NCI-H524 (cell line): ENCODE results near the gene SCAMP2.
A peak's percentile ranks its signal among the peaks of the same experiment; 100 is the strongest.
"Not testable (repeated sequence)": the region's sequence is repeated elsewhere in the genome, so short reads cannot be mapped to it uniquely, and the experiment has no call there.

Source experiments
- DNase-seq, 2 experiments: peaks; one replicate each; lab custom pipeline; 2025; lab: John Stamatoyannopoulos, UW

Gene SCAMP2

GRCh38 chr15:74889883-74890664, 16.9 kb upstream of the SCAMP2 start, which contains the start of gene MPI:
Gene MPI, plus strand, starts transcription at chr15:74890042. Its CDS starts 32 bp downstream, at chr15:74890074.
- peak; percentile 78 to 90 for DNase-seq

DNA sequence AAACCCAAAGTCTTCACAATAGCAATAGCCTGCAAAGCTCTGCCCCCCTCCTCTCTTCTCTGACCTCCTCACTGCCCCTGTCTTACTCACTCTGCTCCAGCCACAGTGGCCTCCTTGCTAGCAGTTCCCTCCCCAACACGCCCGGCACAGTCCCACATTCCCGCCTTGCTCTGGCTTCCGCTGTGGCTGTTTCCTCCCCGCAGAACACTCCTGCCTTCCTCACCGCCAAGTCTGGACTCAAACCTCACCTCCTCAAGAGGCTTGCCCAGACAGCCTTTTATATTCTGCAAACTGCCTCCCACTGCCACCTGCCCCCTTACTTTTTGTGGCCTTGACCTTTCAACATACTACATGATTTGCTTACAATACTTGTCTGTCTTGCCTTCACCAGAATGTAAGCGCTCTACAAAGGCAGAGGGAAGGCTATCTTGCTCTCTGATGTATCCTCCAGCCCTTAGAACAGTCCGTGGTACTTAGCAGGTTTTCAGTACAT, 16.3 kb upstream of the SCAMP2 start:
- no peak for DNase-seq

DNA sequence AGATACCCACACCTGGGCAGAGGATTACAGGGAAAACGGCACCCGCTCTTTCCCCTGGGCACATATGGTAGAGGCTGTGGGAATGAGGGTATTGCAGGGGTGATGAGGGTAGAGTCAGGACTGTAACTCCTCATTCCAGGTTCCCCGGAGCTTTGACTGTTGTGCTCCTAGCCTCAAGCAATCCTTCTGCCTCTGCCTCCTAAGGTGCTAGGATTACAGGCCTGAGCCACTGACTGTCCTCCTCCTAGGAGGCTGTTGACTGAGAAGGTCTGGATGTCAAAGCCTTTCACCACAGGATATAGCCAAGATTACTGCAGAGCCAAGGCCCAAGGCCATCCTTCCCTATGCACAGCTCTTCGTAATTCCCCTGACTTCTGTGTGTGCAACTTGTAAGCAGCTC, 15.6 kb upstream of the SCAMP2 start:
- DNase-seq, result no peak

- not testable (repeated sequence) for DNase-seq
These were observed 14.5 kb upstream of the SCAMP2 start for GRCh38 chr15:74887537-74888193.

DNA sequence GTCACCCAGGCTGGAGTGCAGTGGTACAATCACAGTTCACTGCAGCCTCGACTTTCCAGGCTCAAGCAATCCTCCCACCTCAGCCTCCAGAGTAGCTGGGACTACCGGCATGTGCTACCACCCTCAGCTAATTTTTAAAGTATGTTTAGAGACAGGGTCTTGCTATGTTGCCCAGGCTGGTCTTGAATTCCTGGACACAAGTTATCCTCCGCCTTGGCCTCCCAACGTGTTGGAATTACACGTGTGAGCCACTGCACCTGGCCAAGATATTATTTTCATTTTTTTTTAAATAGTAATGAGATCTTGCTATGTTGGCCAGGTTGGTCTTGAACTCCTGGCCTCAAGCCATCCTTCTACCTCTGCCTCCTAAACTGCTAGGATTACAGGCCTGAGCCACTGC, 12.3 kb upstream of the SCAMP2 start:
- DNase-seq, result no peak

GRCh38 chr15:74884428-74885223, 11.5 kb upstream of the SCAMP2 start:
- no peak for DNase-seq

- no peak for DNase-seq
These were observed 9.4 kb upstream of the SCAMP2 start for GRCh38 chr15:74882528-74882927.

GRCh38 chr15:74878273-74878672, 5.1 kb upstream of the SCAMP2 start:
- no peak for DNase-seq

DNA sequence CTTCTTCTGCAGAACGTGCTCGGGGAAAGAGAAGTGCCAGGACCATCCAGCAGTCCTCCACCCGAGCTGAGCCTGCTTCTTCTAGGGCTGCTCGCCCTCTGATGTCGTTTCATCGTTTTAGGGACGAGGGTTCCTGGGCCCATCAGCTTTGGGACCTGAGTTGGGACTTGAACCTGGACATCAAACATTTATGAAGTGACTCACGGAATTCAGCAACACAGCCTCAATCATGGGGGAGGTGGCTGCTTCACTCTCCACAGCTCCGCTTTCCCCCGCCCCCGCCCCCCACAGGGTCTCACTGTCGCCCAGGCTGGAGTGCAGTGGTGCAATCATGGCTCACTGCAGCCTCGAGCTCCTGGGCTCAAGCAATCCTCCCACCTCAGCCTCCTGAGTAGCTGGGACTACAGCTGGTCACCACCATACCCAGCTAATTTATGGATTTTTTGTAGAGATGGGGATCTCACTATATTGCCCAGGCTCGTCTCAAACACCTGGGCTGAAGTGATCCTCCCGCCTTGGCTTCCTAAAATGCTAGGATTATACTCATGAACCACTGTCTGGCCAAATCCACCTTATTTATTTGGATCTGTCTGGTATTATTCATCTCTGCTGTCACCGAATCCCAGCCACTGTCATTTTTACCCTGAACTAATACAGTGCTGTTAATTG, 725 bp upstream of the SCAMP2 start:
- DNase-seq, result no peak

DNA sequence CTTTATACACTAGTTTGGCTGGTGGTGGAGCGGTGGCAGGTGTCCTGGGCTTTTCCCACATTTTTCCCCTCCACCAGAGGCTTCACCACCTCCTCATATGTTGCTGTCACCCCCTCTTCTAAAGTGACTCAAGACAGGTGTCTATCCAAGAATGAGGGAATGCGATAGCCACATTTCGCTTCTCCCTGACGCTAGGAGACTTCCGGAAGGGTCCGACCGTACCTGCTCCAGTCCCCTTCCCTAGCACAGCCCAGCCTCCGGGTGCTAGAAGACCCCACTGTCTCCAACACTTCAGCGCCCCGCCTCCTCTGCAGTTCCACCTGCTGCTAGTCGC, 496 bp downstream of the SCAMP2 start:
- DNase-seq, result no peak

- no peak for DNase-seq
These were observed 2.5 kb downstream of the SCAMP2 start for GRCh38 chr15:74870436-74871215.

DNA sequence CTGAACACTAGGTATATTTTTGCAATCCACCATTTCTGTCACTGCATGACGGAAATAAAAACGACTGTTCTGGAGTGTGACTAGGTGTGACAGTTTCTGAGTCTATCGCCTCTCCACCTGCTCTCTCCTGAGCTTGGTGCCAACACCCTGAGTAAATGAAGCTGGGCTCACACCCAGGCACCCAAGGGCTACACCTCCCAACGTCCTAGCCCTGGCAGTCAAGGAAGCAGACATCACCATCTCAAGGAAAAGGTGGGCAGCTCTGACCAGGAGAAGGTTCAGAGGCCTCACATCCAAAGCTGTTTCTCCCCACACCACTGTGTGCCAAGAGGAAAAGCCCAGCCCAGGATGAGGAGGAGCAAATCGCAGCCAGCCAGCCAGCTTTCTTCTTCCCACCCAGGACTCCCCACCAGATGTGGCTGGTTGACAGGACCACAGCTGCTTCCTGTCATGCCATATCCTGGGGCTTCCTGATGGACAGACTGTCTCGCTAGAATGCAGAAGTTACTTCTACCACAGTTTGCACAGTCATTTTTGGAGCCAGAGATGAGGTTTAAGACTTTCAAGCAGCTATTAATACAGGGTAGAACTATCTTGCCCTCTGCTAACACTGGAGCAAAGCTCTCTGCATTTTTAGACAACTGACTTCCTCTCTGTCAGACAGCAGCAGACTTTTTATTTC, 3.3 kb downstream of the SCAMP2 start:
- DNase-seq, result no peak

DNA sequence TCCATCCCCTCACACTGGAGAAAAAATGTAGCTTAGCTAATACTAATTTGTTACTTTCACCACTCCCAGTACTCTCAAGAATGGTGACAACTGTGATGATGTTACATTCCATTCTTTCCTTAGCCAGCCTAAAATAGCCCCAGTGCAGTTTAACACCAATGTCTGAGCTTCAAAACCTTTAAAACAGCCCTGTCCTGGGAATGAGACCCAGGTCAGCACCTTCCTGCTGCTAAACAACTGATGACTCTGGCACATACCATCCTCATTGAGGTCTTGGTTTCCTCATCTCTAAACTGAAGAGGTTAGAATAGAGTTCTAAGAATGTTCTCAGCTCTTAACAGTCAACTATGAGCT, 3.8 kb downstream of the SCAMP2 start:
- DNase-seq, result no peak

- DNase-seq, result no peak
These were observed 5.1 kb downstream of the SCAMP2 start for GRCh38 chr15:74868059-74868458.

DNA sequence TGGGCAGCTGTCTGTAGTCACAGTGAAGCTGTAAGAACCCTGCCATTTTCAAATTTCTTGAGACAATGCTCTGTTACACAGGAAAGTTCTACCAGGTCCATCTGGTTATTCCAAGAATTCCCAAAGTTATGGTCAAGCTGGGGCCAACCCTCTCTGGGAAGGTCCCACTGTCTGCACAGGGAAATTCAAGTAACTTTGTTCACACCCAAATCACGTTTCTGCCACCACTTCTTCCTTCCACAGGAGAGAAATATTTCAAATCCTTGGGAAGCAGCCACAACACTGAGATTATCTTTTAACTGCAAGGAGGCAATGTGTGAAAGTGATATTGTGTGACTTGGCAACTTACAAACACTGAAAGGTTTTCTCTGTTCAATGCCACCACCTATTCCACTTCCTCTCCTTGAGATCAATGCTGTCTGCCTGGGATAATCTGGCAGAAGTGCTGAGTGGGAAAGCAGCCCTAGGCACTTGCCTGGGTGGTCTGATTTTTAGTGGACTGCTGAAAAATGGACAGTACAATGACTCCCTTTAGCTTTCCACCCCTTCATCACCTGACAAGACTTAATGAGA, 5.6 kb downstream of the SCAMP2 start:
- no peak for DNase-seq

GRCh38 chr15:74866090-74866489, 7.1 kb downstream of the SCAMP2 start:
- DNase-seq, result no peak

GRCh38 chr15:74865316-74865715, 7.8 kb downstream of the SCAMP2 start:
- no peak for DNase-seq

GRCh38 chr15:74864296-74864695, 8.9 kb downstream of the SCAMP2 start:
- DNase-seq, result no peak

DNA sequence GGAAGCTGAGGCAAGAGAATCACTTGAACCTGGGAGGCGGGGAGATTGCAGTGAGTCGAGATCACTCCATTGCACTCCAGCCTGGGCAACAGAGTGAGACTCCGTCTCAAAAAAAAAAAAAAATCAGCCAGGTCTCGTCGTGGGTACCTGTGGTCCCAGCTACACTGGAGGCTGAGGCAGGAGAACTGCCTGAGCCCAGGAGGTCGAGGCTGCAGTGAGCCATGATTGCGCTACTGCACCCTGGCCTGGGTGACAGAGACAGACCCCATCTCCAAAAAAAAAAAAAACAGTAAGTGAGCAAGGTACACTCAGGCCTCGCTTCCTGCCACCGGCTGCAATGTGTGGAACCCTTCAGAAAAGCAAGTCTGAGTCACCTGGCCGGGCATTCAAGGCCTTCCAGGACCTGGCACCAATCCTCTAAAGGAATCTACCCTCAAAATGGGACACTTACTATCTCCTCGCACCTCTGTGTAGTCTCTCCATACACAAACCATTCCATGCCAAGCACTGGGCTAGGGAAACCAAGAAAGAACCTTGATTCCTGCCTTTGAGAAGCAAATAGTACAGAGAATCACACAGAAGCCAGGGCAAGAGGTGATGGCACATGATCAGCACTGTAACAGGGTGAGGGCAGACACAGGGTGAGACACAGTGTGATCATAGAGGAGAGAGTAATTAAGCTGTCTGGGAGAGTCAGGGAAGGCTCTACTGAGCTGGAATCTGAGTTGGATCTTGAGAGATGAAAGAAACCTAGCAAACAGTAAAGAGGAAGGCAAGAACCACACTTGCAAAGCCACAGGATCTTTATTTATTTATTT, 9.7 kb downstream of the SCAMP2 start:
- DNase-seq, result no peak

- DNase-seq, result no peak
These were observed 14.8 kb downstream of the SCAMP2 start for GRCh38 chr15:74858369-74858740.
